Activated effector memory CD4-positive, alpha-beta T cell treated with Interleukin-2 at 50 U/mL for 16 hours (primary cell): Measurements from ENCODE around the gene ELFN1.

Experiments used
- DNase-seq: peaks from one replicate; pipeline ENCODE4 v3.0.0-alpha.2; 2020

Gene ELFN1

GRCh38 chr7:1643270-1644092 lies 26.6 kb upstream of the ELFN1 start:
- DNase-seq: no peak

GRCh38 chr7:1644341-1645070 lies 25.6 kb upstream of the ELFN1 start:
- no peak for DNase-seq

GRCh38 chr7:1645071-1645409 lies 25.0 kb upstream of the ELFN1 start:
- DNase-seq: no peak

GRCh38 chr7:1645476-1645875 lies 24.6 kb upstream of the ELFN1 start:
- DNase-seq: no peak

GRCh38 chr7:1646391-1646790 lies 23.7 kb upstream of the ELFN1 start:
- DNase-seq: no peak

DNA sequence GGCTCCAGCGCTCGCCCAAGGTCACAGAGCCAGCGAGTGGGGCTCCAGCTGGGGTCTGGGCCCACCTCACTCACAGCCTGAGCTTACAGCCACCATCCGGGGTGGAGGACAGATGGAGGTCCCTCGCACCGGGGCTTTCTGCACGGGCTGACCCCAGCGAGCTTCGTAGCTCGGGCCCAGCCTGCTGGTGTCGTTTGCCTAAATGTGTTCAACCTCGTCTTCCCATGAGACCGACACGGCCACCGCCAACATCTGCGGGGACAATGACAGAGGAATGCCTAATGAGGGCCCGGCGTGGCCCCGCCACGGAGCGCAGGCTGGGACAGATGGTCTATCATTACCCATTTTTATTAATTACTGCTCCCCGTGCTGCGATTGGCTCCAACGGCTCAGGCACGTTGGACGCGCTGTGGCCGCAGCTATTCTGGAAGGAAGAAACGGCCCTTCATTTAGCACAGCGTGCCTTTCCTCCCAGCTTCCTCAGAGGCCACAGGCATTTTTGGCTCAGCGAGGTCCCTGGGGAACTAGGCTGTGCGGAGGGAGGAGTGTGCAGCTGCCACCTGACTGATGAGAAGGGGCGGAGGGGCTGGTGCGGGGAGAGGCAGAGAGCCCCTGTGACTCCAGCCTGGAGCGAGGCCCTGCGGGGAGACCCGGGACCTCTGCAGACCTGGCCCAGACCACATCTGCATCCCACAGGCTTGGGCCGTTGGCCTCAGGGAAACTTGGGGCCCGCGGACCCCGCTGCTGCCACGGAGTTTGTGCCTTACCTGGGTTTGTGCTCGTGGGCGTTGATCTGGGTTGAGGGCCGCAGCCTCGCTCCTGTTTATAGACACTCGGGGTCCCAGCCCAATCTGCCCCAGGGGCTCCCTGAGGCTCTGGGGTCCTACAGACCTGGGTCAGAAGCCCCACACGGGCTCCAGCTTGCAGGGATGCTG lies 22.9 kb upstream of the ELFN1 start:
- no peak for DNase-seq

- DNase-seq: no peak
These were observed 22.0 kb upstream of the ELFN1 start for GRCh38 chr7:1647961-1648672.

- DNase-seq: no peak
These were observed 20.2 kb upstream of the ELFN1 start for GRCh38 chr7:1649751-1650326.

DNA sequence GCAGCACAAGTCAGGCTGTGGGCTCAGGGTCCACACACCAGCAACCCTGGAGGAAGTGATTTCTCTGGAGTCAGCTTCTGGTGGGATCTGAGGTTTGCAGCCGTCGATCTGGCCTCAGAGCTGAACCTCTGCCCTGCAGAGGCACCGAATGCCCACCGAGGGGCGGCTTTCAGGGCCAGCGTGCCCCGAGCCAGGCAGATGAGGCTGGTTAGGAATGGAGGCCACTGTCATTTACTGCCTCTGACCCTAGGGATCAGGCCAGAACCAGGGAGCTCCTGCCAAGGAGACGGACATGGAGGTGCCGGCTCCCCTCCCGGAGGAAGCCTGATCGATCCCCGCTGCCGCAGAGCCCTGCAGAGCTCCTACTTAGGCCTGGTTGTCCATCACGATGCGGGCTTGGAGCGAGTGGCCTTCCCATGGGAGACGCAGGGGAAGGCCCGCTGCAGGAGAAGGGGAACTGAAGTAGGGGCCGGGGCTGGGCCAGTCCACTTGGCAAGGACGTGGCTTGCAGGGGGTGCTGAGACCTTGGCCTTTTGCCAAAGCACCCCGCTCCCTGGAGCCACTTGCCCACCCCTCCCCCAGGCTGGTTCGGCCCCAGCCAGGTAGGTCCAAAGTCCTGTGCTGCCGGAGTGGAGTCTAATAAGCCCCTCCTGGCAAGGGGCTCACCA lies 19.6 kb upstream of the ELFN1 start:
- no peak for DNase-seq

DNA sequence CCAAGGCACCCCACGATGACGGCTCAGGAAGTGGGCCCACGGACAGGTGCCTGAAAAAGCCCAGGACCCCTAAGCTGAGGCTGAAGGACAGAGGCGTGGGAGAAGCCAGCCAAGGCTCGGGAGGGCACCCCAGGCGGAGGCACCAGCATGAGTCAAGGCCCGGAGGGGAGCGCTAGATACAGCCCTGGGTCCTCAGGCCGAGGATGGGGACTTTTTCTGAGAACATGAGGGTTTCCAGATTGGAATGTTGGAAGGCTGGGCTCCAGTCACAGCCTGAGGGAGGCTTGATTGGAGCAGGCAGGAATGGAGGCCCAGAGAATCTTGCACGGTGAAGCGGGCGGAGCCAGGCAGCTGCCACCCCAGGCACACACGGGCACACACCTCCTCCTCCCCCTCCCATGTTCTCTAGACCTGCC lies 19.0 kb upstream of the ELFN1 start:
- no peak for DNase-seq

DNA sequence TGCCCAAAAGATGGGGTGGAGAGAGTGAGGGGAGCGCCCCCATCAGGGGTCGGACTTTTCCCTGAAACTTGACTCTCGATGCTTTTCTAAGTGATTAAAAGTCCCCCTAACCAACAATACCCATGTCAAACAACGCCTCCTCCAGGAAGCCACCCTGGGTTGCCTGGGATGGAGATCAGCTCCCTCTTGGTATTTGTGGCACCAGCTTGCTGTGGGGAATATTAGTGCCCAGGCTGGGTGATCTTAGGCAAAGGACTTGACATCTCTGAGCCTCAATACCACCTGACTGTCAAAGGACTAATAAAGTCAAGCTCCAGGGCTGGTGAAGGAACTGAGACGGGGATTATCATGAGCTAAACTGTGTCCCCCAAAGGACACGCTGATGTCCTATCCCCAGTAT lies 18.2 kb upstream of the ELFN1 start:
- DNase-seq: no peak

GRCh38 chr7:1653500-1653899 lies 16.6 kb upstream of the ELFN1 start:
- DNase-seq: no peak

GRCh38 chr7:1654111-1654510 lies 16.0 kb upstream of the ELFN1 start:
- DNase-seq: no peak

- DNase-seq: no peak
These were observed 15.2 kb upstream of the ELFN1 start for GRCh38 chr7:1654738-1655475.

- DNase-seq: no peak
These were observed 10.4 kb upstream of the ELFN1 start for GRCh38 chr7:1659696-1660095.

GRCh38 chr7:1661461-1661860 lies 8.6 kb upstream of the ELFN1 start:
- DNase-seq: no peak

DNA sequence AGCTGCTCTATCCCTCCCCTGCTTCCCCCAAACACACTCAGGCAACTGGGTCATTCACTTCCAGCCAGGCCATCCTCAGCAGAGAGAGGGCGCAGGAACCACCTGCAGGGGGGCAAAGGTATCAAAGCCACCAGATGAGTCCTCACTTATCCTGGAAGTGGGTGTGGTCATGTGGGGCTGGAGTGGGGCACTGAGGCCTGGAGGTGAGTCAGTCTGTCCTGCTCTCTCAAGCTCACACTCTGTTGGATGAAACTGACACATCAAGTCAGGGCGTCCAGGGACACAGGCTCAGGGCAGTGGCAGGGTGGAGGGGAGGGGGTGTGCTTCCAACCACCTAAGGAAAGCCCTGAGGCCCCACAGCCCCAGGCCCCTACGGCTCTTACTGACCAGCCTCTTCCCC lies 8.0 kb upstream of the ELFN1 start:
- no peak for DNase-seq

DNA sequence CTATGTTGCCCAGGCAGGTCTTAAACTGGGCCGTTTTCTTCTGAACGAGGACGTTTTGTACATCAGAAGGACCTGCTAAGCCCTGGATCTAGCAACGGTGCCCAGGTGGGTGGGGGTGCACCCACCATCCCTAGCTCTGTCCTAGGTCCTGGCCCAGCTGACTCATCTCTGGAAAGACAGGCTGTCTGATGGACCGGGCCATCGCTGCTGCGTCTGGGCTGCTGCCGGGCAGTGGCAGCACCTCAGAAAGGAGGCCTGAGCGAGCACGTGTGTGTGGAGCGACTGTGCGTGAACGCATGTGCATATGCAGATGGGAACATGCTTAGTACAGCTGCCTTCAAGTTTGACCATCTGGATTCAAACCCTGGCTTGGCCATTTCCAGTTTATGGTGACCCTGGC lies 7.3 kb upstream of the ELFN1 start:
- DNase-seq: no peak

GRCh38 chr7:1663223-1663622 lies 6.9 kb upstream of the ELFN1 start:
- no peak for DNase-seq

DNA sequence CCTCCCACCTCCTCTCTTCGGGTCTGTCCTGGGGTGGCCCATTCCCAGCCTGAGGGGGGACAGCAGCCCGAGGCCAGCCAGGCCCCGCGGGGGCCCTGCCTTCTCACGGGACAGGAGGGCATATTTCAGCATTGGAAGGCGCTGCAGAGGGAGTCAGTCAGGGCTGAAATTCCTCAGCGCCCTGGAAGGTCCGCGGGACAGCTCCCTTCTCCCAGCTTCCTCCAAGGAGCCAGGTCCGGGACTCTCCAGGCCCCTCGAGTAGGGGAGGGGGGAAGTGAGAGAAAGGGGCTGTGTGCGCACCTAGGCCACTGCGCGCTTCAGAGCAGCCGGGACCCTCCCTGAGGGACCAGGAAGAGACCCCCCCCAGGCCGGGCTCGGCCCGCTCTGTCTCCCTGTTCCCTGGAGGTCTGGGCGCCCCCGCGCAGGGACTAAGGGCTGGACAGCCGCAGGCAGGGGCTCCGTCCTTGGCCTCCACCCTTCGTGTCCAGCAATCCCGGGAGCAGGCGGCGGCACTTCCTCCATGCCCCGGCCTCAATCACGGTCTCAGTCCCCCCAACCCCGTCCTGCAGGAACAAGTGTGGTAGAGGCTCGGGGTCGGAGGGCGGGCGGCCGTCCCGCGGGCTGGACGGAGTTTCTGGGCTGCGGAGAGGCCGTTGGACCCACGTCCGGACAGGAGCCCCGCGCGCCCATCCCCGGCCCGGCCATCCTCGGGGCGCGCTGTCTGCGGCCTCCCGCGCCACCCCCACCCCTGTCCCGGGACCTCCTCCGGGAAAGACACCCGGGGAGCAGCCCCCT lies 6.0 kb upstream of the ELFN1 start:
- no peak for DNase-seq
